ENCODE results near the gene CCL25. TPM values are rescaled to one million over a fixed set of nuclear protein-coding genes. Genes with fewer than 3 reads are reported as not detected.

Gene CCL25
- total and polyA plus RNA-seq, 2 of the 13 experiments (the other 11 are each of a cell fraction or from before 2014, with no cell fraction given) = not detected

- no peaks in the 10 kb centered on the region for H3K36me3 ChIP-seq (replicated peaks in 1 of 2; ENCODE audit: control insufficient read depth in 1 of 2, insufficient read depth in 2 of 2, low read length in 2 of 2)
- in situ Hi-C loops (cut with HindIII; ENCODE audit: extremely low pct_ligation_motif_present, low pct_unique_long_range_greater_than_20kb) (no loop called here), intact Hi-C loops (cut with micrococcal nuclease; ENCODE audit: unreplicated experiment) (no loop called here)
- POLR2A ChIA-PET = no interaction called here
- H3K9me3 ChIP-seq (ENCODE audit: low read length) = peaks cover 11% of the 10 kb centered on the region; the same call in 1 of the 2 replicates
- H2AFZ ChIP-seq (ENCODE audit: low read length) = no peak overlapping the region
- no peak for FAIRE-seq
- H3K27ac ChIP-seq (ENCODE audit: extremely low read length, insufficient read depth, low read length) = no peak overlapping the region
- no peaks in the 10 kb centered on the region; a peak in 1 of 5 replicates for H3K27me3 ChIP-seq (ENCODE audit: control insufficient read depth in 1 of 2, insufficient read depth in 2 of 2, low read length in 2 of 2)
- no peaks in the 10 kb centered on the region for H3K79me2 ChIP-seq (ENCODE audit: insufficient read depth, low read length)
- ATAC-seq = no peak
- peaks cover 8% of the 10 kb centered on the region; the same call in 1 of the 2 replicates for H3K4me1 ChIP-seq (ENCODE audit: insufficient read depth, low read length)
- DNase-seq (ENCODE audit: low spot score) = no peak
- BruUV-seq (replicated peaks) = no TSS peak
- no peak overlapping the region for H3K9ac ChIP-seq (ENCODE audit: insufficient read depth, low read depth, low read length)
- CTCF ChIA-PET (ENCODE audit: low intra/inter-chr PET ratio, low total read pairs) = no interaction called here
- H3K4me2 ChIP-seq (ENCODE audit: low read depth, low read length) = no peak overlapping the region
- no peaks in the 10 kb centered on the region for H4K20me1 ChIP-seq (ENCODE audit: insufficient read depth, low read length)
- no peak overlapping the region for H3K4me3 ChIP-seq (replicated peaks in 1 of 3; ENCODE audit: insufficient read depth in 1 of 3, low read depth in 2 of 3, low read length in 3 of 3)
- 67% methylated on average over 1 of the region's 1 CpG for WGBS (ENCODE audit: low lambda C conversion rate)
- no peak for TF ChIP-seq HNRNPK (IDR thresholded peaks at IDR 0.05; ENCODE audit: low read depth, low read length, poor library complexity, severe bottlenecking)
- no peak for TF ChIP-seq MZF1 (CRISPR knock-in tag; IDR thresholded peaks at IDR 0.05; ENCODE audit: borderline replicate concordance)
- TF ChIP-seq TOPORS (CRISPR knock-in tag; IDR thresholded peaks at IDR 0.05) = no peak
- TF ChIP-seq SRF (IDR thresholded peaks at IDR 0.05; ENCODE audit: low read depth, low read length) = peak; percentile 61; the same call in 1 of the 2 replicates
- TF ChIP-seq ZNF318 (CRISPR knock-in tag; IDR thresholded peaks at IDR 0.05) = no peak
- TF ChIP-seq, protein P1, sequence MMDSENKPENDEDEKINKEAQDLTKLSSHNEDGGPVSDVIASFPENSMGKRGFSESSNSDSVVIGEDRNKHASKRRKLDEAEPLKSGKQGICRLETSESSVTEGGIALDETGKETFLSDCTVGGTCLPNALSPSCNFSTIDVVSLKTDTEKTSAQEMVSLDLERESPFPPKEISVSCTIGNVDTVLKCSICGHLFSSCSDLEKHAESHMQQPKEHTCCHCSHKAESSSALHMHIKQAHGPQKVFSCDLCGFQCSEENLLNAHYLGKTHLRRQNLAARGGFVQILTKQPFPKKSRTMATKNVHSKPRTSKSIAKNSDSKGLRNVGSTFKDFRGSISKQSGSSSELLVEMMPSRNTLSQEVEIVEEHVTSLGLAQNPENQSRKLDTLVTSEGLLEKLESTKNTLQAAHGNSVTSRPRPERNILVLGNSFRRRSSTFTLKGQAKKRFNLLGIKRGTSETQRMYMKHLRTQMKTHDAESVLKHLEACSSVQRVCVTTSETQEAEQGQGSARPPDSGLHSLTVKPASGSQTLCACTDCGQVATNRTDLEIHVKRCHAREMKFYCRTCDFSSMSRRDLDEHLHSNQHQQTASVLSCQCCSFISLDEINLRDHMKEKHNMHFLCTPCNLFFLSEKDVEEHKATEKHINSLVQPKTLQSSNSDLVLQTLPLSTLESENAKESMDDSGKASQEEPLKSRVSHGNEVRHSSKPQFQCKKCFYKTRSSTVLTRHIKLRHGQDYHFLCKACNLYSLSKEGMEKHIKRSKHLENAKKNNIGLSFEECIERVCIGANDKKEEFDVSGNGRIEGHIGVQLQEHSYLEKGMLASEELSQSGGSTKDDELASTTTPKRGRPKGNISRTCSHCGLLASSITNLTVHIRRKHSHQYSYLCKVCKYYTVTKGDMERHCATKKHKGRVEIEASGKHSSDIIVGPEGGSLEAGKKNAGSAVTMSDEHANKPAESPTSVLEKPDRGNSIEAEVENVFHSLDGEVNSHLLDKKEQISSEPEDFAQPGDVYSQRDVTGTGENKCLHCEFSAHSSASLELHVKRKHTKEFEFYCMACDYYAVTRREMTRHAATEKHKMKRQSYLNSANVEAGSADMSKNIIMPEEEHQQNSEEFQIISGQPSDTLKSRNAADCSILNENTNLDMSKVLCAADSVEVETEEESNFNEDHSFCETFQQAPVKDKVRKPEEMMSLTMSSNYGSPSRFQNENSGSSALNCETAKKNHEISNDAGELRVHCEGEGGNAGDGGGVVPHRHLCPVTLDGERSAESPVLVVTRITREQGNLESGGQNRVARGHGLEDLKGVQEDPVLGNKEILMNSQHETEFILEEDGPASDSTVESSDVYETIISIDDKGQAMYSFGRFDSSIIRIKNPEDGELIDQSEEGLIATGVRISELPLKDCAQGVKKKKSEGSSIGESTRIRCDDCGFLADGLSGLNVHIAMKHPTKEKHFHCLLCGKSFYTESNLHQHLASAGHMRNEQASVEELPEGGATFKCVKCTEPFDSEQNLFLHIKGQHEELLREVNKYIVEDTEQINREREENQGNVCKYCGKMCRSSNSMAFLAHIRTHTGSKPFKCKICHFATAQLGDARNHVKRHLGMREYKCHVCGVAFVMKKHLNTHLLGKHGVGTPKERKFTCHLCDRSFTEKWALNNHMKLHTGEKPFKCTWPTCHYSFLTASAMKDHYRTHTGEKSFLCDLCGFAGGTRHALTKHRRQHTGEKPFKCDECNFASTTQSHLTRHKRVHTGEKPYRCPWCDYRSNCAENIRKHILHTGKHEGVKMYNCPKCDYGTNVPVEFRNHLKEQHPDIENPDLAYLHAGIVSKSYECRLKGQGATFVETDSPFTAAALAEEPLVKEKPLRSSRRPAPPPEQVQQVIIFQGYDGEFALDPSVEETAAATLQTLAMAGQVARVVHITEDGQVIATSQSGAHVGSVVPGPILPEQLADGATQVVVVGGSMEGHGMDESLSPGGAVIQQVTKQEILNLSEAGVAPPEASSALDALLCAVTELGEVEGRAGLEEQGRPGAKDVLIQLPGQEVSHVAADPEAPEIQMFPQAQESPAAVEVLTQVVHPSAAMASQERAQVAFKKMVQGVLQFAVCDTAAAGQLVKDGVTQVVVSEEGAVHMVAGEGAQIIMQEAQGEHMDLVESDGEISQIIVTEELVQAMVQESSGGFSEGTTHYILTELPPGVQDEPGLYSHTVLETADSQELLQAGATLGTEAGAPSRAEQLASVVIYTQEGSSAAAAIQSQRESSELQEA (CRISPR knock-in tag; IDR thresholded peaks at IDR 0.05; ENCODE audit: not compliant biosample characterization) = no peak
- TF ChIP-seq KDM5A (IDR thresholded peaks at IDR 0.05; ENCODE audit: borderline replicate concordance, low read length) = no peak
- no peak for TF ChIP-seq NPAS2 (CRISPR knock-in tag; IDR thresholded peaks at IDR 0.05; ENCODE audit: borderline replicate concordance)
These were observed 21.9 kb downstream of the CCL25 start for GRCh38 chr19:8074501-8074900.

All from HepG2 (cell line).